MM.1S (cell line): ENCODE results near the gene TBC1D22B.
A peak's percentile ranks its signal among the peaks of the same experiment; 100 is the strongest.

ENCODE experiments used
- DNase-seq: peaks from one replicate; pipeline ENCODE4 v3.0.0-alpha.2; 2015
- H2AFZ ChIP-seq: fragments of 300-600 bp; sonication (generic); 2 replicates; pipeline ENCODE4 v1.6.0; 2016; ENCODE audit warnings: antibody characterized with exemption, low read length
- H3F3A ChIP-seq: fragments of 300-600 bp; sonication (generic); 2 replicates; pipeline ENCODE4 v1.6.1; 2016; ENCODE audit warnings: mild to moderate bottlenecking, antibody characterized with exemption, low read length, moderate library complexity, mixed read lengths; ENCODE audit not compliant: insufficient read depth
- H3K27ac ChIP-seq: fragments of 300-600 bp; sonication (generic); 2 replicates; pipeline ENCODE4 v1.5.1; 2016; ENCODE audit warnings: mild to moderate bottlenecking, low read length
- H3K27me3 ChIP-seq: fragments of 300-600 bp; sonication (generic); replicated peaks from 2 replicates; pipeline ENCODE4 v1.6.0; 2016; ENCODE audit warnings: low read length; ENCODE audit not compliant: insufficient read depth
- H3K36me3 ChIP-seq: fragments of 300-600 bp; sonication (generic); replicated peaks from 2 replicates; pipeline ENCODE4 v1.6.1; 2016; ENCODE audit warnings: mild to moderate bottlenecking, low read length, mixed read lengths; ENCODE audit not compliant: insufficient read depth
- H3K4me1 ChIP-seq: fragments of 300-600 bp; sonication (generic); 2 replicates; pipeline ENCODE4 v1.6.1; 2016; ENCODE audit warnings: low read length, mixed read lengths
- H3K4me2 ChIP-seq: fragments of 300-600 bp; sonication (generic); 2 replicates; pipeline ENCODE4 v1.6.0; 2016; ENCODE audit warnings: low read depth, low read length
- H3K4me3 ChIP-seq: fragments of 300-600 bp; sonication (generic); 2 replicates; pipeline ENCODE4 v1.5.1; 2016; ENCODE audit warnings: low read length, mixed read lengths
- H3K79me2 ChIP-seq: fragments of 300-600 bp; sonication (generic); 2 replicates; pipeline ENCODE4 v1.6.1; 2016; ENCODE audit warnings: mixed run types, low read length, mixed read lengths
- H3K9ac ChIP-seq: fragments of 300-600 bp; sonication (generic); 2 replicates; pipeline ENCODE4 v1.6.1; 2016; ENCODE audit warnings: low read length, mixed read lengths
- H3K9me2 ChIP-seq: fragments of 300-600 bp; sonication (generic); replicated peaks from 2 replicates; pipeline ENCODE4 v1.6.1; 2016; ENCODE audit warnings: mild to moderate bottlenecking, low read length, mixed read lengths; ENCODE audit not compliant: insufficient read depth
- H3K9me3 ChIP-seq: fragments of 300-600 bp; sonication (generic); replicated peaks from 2 replicates; pipeline ENCODE4 v1.6.1; 2016; ENCODE audit warnings: mild to moderate bottlenecking, low read length, mixed read lengths; ENCODE audit not compliant: insufficient read depth
- H4K20me1 ChIP-seq: fragments of 300-600 bp; sonication (generic); 2 replicates; pipeline ENCODE4 v1.6.1; 2016; ENCODE audit warnings: mild to moderate bottlenecking, low read length, moderate library complexity, mixed read lengths; ENCODE audit not compliant: insufficient read depth
- EZH2 ChIP-seq: fragments of 300-600 bp; sonication (generic); optimal IDR thresholded peaks from 2 replicates; pipeline ENCODE3; 2017; ENCODE audit warnings: low read depth, mild to moderate bottlenecking, antibody characterized with exemption, low read length, mixed read lengths
- EZH2phosphoT487 ChIP-seq: fragments of 300-600 bp; sonication (generic); IDR thresholded peaks from 2 replicates; pipeline ENCODE4 v1.6.1; 2018; ENCODE audit warnings: antibody characterized with exemption, low read length
- TF ChIP-seq, protein P1 (sequence below): fragments of 300-600 bp; sonication (generic); IDR thresholded peaks from 2 replicates; pipeline ENCODE4 v1.5.1; 2016; ENCODE audit warnings: antibody characterized with exemption, low read length, mixed read lengths

Gene TBC1D22B

DNA sequence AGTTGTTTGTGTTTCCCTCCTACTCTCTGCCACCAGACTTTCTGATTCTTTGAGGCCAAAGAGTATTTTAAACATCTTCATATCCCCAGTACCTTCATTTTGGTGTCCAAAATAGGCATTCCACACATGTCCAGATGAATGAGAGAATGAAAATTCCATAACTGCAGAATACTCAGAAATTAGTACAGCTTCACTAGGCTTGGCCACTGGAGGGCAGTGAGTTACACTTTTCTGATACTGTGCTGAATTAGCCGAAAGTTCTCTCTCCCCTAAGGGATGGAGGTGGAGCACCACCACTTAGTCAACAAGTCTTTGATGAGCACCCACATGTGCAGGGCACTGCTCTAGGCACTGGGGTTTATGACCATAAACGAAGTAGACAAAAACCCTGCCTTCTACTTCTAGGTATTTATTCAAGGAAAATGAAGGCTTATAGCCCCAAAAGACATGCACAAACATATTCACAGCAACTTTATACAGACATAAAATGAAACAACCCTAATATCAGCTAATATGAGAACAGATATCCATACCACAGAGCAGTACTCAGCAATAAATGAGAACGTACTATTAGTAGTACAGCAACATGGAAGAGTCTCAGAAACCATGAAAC is 46.4 kb downstream of the TBC1D22B start:
- Histone ChIP-seq H3K4me3 (no peak overlapping the region), H3K27ac (peak overlapping the region; percentile 11; the same call in 1 of the 2 replicates), H4K20me1 (no peaks in the 10 kb centered on the region), H3F3A (peaks cover 13% of the 10 kb centered on the region), H3K9me2 (no peaks in the 10 kb centered on the region), H3K9me3 (no peaks in the 10 kb centered on the region), H3K36me3 (no peaks in the 10 kb centered on the region), H3K9ac (no peak overlapping the region), H3K4me1 (peaks cover 38% of the 10 kb centered on the region), H3K27me3 (no peaks in the 10 kb centered on the region), H2AFZ (no peak overlapping the region), H3K4me2 (0 out of 2 replicates have a peak overlapping the region, but pooled peaks have one; percentile 17), H3K79me2 (no peaks in the 10 kb centered on the region)
- TF ChIP-seq, protein P1, sequence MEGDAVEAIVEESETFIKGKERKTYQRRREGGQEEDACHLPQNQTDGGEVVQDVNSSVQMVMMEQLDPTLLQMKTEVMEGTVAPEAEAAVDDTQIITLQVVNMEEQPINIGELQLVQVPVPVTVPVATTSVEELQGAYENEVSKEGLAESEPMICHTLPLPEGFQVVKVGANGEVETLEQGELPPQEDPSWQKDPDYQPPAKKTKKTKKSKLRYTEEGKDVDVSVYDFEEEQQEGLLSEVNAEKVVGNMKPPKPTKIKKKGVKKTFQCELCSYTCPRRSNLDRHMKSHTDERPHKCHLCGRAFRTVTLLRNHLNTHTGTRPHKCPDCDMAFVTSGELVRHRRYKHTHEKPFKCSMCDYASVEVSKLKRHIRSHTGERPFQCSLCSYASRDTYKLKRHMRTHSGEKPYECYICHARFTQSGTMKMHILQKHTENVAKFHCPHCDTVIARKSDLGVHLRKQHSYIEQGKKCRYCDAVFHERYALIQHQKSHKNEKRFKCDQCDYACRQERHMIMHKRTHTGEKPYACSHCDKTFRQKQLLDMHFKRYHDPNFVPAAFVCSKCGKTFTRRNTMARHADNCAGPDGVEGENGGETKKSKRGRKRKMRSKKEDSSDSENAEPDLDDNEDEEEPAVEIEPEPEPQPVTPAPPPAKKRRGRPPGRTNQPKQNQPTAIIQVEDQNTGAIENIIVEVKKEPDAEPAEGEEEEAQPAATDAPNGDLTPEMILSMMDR, result peak; percentile 80
- no peak for TF ChIP-seq EZH2
- TF ChIP-seq EZH2phosphoT487, result no peak
- DNase-seq, result peak; percentile 82

GRCh38 chr6:37304766-37305165 is 47.2 kb downstream of the TBC1D22B start:
- H3K27ac ChIP-seq, result no peak overlapping the region
- peaks cover 44% of the 10 kb centered on the region for H3K4me1 ChIP-seq
- H4K20me1 ChIP-seq, result no peaks in the 10 kb centered on the region
- TF ChIP-seq, protein P1, result no peak
- TF ChIP-seq EZH2phosphoT487, result no peak
- TF ChIP-seq EZH2, result no peak
- no peak overlapping the region for H3K4me2 ChIP-seq
- no peak overlapping the region for H3K9ac ChIP-seq
- no peaks in the 10 kb centered on the region for H3K9me2 ChIP-seq
- H3K27me3 ChIP-seq, result no peaks in the 10 kb centered on the region
- H3K4me3 ChIP-seq, result no peak overlapping the region
- H3K79me2 ChIP-seq, result no peaks in the 10 kb centered on the region
- no peak overlapping the region for H2AFZ ChIP-seq
- no peaks in the 10 kb centered on the region for H3K36me3 ChIP-seq
- H3F3A ChIP-seq, result peaks cover 13% of the 10 kb centered on the region
- no peak for DNase-seq
- H3K9me3 ChIP-seq, result no peaks in the 10 kb centered on the region

- Histone ChIP-seq H3K27ac (peak overlapping the region; percentile 84), H2AFZ (no peak overlapping the region), H3F3A (peaks cover 13% of the 10 kb centered on the region), H3K4me2 (peak overlapping the region; percentile 42), H3K4me3 (no peak overlapping the region), H4K20me1 (no peaks in the 10 kb centered on the region), H3K9me2 (no peaks in the 10 kb centered on the region), H3K9me3 (no peaks in the 10 kb centered on the region), H3K27me3 (no peaks in the 10 kb centered on the region), H3K4me1 (peaks cover 46% of the 10 kb centered on the region), H3K9ac (peak overlapping the region; percentile 27; the same call in 1 of the 2 replicates), H3K36me3 (no peaks in the 10 kb centered on the region), H3K79me2 (no peaks in the 10 kb centered on the region)
- peak; percentile 58 for DNase-seq
- TF ChIP-seq, protein P1, result no peak
- no peak for TF ChIP-seq EZH2phosphoT487
- no peak for TF ChIP-seq EZH2
Measured at GRCh38 chr6:37305841-37306425, 48.4 kb downstream of the TBC1D22B start.
